ENCODE measurements around the gene IGHMBP2. TPM values are rescaled to one million over a fixed set of nuclear protein-coding genes. Genes with fewer than 3 reads are reported as not detected.

IGHMBP2 gene
- total and polyA plus RNA-seq, 2 of the 8 experiments (the other 6 are each of a cell fraction or from before 2014, with no cell fraction given): 8.4 to 17.6 TPM

DNA sequence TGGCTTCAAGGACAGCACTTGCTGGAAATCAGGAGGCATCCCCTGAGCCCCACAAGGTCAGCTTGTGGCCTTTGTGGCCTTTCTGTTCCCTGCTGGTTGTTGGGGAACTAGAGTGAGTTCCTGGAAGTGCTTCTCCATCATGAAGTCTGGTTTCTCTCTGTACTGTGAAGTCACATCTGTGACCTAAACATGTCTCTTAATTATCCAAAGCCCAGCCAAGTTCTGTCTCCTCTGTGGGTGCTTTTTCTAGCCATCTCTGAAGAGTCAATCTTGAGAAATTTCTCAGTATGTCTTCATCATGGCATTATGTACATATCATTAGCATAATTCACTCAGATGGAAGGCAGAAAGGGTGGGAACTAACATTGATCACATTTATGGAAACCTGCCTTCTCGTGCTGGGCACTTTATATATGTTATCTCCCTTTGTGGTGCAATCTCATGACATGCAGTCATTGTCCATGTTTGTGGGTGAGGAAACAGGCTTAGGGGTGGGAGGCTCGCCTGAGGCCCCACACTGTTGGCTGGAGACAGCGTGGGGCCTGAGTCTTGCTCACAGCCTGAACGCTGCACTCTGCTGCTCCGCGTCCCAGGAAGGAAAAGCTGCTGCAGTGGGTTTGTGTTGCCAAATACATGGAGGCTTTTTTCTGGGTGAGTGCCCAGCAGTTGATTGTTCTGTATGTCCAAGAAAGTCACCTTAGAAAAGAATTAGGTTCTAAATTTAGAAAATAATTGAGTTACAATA, 24.6 kb downstream of the IGHMBP2 start (continued):
- TF ChIP-seq CBX5 (IDR thresholded peaks at IDR 0.05; ENCODE audit: low read depth, low read length) (no peak), TAF7 (optimal IDR thresholded peaks at IDR 0.05; ENCODE audit: borderline replicate concordance, low read depth, low read length) (no peak), RAD21 (IDR thresholded peaks at IDR 0.05 in 1 of 2, conservative IDR thresholded peaks at IDR 0.05 in 1 of 2; ENCODE audit: low read depth in 2 of 2, low read length in 2 of 2) (no peak), TEAD4 (IDR thresholded peaks at IDR 0.05; ENCODE audit: low read depth, low read length) (no peak)

Measured in H1 (cell line).